ENCODE results near the gene LCNL1.

LCNL1 gene

GRCh38 chr9:136978865-136979544 is 3.8 kb upstream of the LCNL1 start:
- no peak for DNase-seq (ENCODE audit: low read depth in 2 of 2)
- TF ChIP-seq CTCF (IDR thresholded peaks at IDR 0.05; ENCODE audit: low read depth, low read length) = no peak
- no peak overlapping the region for H3K4me3 ChIP-seq (replicated peaks in 1 of 2; ENCODE audit: low read depth in 2 of 2, low read length in 2 of 2)

- no peak for TF ChIP-seq CTCF (IDR thresholded peaks at IDR 0.05; ENCODE audit: low read depth, low read length)
- no peak for DNase-seq (ENCODE audit: low read depth in 2 of 2)
Observed at GRCh38 chr9:136979769-136980587, 2.8 kb upstream of the LCNL1 start.

GRCh38 chr9:136980669-136981478 is 1.9 kb upstream of the LCNL1 start:
- no peak for TF ChIP-seq CTCF (IDR thresholded peaks at IDR 0.05; ENCODE audit: low read depth, low read length)
- no peak overlapping the region for H3K4me3 ChIP-seq (replicated peaks in 1 of 2; ENCODE audit: low read depth in 2 of 2, low read length in 2 of 2)
- DNase-seq (ENCODE audit: low read depth in 2 of 2) = no peak

More at GRCh38 chr9:136979769-136980587, 2.8 kb upstream of the LCNL1 start:
- H3K4me3 ChIP-seq (replicated peaks in 1 of 2; ENCODE audit: low read depth in 2 of 2, low read length in 2 of 2) = no peak overlapping the region

- DNase-seq (ENCODE audit: low read depth in 2 of 2) = peak in 1 of 2 donors; percentile 13
- H3K4me3 ChIP-seq (replicated peaks in 1 of 2; ENCODE audit: low read depth in 2 of 2, low read length in 2 of 2) = no peak overlapping the region
- TF ChIP-seq CTCF (IDR thresholded peaks at IDR 0.05; ENCODE audit: low read depth, low read length) = no peak
Observed at GRCh38 chr9:136981588-136982231, 1.1 kb upstream of the LCNL1 start.

- TF ChIP-seq CTCF (IDR thresholded peaks at IDR 0.05; ENCODE audit: low read depth, low read length) = no peak
Observed at GRCh38 chr9:136983167-136983566, 374 bp downstream of the LCNL1 start.

GRCh38 chr9:136983656-136984314 is 992 bp downstream of the LCNL1 start:
- TF ChIP-seq CTCF (IDR thresholded peaks at IDR 0.05; ENCODE audit: low read depth, low read length) = no peak
- H3K4me3 ChIP-seq (replicated peaks in 1 of 2; ENCODE audit: low read depth in 2 of 2, low read length in 2 of 2) = no peak overlapping the region
- DNase-seq (ENCODE audit: low read depth in 2 of 2) = no peak

More at GRCh38 chr9:136983167-136983566, 374 bp downstream of the LCNL1 start:
- H3K4me3 ChIP-seq (replicated peaks in 1 of 2; ENCODE audit: low read depth in 2 of 2, low read length in 2 of 2) = no peak overlapping the region
- no peak for DNase-seq (ENCODE audit: low read depth in 2 of 2)
